Body of pancreas (tissue), 4 donors: ENCODE results near the gene FCHSD2.

Experiments used
- POLR2A ChIP-seq, 3 donors: fragments of 450-650 bp; IDR thresholded peaks; one replicate each; pipeline ENCODE4 v1.6.1; 2016; ENCODE audit warnings: antibody characterized with exemption in 3 of 3, mild to moderate bottlenecking in 2 of 3
- TF ChIP-seq, protein P1 (sequence below), 7 experiments: fragments of 450-650 bp in 4 of 7; fragments of 200-600 bp in 3 of 7; sonication (generic) in 3 of 7; IDR thresholded peaks; one replicate each; pipeline ENCODE4 v1.5.1; 2016 to 2019; ENCODE audit warnings: antibody characterized with exemption in 7 of 7

DNA sequence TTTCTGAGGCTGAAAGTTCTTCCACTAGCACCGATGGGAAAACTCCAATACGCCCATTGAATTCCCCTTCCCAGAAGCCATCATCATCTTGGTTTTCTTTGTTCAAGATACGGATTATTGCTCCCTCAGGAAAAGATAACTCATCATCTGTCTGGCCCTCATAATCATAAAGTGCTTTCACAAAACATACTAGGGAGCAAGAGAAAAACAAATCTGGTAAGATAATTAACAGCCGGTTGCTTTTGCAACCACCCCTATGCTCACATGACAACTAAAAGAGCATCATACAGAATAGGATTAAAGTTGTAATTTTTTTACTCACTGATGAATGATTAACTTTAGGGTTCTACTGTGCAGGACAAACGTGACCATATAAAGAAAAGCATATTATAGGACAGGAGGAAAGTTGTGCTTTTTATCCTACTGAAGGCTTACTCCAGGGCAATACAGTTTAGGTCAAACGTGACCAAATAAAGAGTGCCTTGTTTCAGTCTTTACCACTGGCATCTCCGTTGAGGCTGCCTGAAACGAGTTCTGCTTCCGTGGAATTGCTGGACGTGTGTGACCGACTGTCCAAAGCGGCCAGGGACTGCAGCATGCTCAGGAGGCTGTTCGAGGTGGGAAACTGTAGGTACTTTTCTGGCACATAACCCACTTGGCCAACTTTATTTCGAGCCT lies 299.3 kb downstream of the FCHSD2 start:
- TF ChIP-seq, protein P1, sequence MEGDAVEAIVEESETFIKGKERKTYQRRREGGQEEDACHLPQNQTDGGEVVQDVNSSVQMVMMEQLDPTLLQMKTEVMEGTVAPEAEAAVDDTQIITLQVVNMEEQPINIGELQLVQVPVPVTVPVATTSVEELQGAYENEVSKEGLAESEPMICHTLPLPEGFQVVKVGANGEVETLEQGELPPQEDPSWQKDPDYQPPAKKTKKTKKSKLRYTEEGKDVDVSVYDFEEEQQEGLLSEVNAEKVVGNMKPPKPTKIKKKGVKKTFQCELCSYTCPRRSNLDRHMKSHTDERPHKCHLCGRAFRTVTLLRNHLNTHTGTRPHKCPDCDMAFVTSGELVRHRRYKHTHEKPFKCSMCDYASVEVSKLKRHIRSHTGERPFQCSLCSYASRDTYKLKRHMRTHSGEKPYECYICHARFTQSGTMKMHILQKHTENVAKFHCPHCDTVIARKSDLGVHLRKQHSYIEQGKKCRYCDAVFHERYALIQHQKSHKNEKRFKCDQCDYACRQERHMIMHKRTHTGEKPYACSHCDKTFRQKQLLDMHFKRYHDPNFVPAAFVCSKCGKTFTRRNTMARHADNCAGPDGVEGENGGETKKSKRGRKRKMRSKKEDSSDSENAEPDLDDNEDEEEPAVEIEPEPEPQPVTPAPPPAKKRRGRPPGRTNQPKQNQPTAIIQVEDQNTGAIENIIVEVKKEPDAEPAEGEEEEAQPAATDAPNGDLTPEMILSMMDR (IDR thresholded peaks at IDR 0.05), result no peak
- no peak for TF ChIP-seq POLR2A (IDR thresholded peaks at IDR 0.05)
